ENCODE results near the gene FBXW8.

Gene FBXW8

DNA sequence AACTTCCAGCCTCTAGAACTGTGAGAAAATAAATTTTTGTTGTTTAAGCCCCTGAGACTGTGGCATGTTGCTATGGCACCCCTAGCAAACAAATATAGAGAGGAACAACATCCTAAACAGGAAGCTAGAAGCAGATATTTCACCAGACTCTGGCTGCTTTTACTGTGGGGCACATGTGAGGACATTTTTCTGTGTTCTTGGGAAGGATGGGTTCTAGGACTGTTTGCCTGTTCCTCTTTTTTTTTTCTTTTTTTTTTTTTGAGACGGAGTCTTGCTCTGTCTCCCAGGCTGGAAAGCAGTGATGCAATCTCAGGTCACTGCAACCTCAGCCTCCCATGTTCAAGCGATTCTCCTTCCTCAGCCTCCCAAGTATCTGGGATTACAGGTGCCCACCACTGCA is 25.3 kb upstream of the FBXW8 start:
- DNase-seq (ENCODE audit: low read depth in 2 of 2) = no peak

DNA sequence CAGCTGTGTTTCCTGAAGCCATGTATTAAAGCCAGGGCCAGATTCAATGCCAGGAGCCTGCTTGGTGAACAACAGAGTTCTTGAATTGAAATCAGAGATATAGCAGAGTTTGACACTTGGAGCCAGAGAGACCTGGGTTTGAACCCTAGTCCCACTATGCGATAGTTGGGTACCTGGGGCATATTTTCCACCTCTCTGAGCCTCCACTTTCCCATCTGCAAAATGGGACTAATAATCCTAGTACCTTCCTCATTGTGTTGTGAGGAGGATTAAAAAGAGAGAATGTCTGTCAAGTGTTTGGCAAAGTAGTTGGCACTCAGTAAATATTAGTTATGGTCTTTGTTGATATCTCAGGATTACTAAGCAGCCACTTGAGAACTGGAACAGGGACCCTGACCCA is 23.5 kb upstream of the FBXW8 start:
- DNase-seq (ENCODE audit: low read depth in 2 of 2) = no peak

- DNase-seq (ENCODE audit: low read depth in 2 of 2) = no peak
Measured at GRCh38 chr12:116887897-116888296, 22.9 kb upstream of the FBXW8 start.

GRCh38 chr12:116890330-116890729 is 20.4 kb upstream of the FBXW8 start:
- DNase-seq (ENCODE audit: low read depth in 2 of 2) = no peak

DNA sequence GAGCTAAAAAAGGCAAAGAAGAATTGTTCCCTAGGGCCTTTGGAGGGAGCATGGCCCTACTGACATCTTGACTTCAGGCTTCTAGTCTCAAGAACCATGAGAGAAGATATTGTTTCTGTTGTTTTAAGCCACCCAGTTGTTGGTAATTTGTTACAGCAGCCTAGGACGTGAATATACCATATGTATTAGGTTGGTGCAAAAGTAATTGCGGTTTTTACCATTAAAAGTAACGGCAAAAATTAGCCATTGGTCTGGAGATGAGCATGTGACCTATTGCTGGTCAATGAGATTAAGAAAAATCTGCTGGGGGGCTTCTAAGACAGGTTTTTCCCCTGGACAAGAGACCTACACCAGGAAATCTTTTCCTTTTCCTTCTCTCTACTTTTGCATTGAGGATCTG is 19.7 kb upstream of the FBXW8 start:
- DNase-seq (ENCODE audit: low read depth in 2 of 2) = no peak

GRCh38 chr12:116892349-116893140 is 18.2 kb upstream of the FBXW8 start:
- no peak for DNase-seq (ENCODE audit: low read depth in 2 of 2)

DNA sequence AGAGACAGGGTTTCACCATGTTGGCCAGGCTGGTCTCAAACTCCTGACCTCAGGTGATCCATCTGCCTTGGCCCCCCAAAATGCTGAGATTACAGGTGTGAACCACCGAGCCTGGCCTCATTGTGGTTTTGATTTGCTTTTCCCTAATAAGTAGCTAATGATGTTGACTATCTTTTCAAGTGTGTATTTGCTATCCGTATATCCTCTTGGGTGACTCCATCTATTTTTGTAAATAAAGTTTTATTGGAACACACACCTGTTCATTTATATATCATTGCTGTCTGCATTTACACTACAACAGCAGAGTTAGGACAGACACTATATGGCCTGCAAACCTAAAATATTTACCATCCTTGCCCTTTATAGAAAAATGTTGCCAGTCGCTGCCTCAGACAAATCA is 15.8 kb upstream of the FBXW8 start:
- no peak for DNase-seq (ENCODE audit: low read depth in 2 of 2)

DNA sequence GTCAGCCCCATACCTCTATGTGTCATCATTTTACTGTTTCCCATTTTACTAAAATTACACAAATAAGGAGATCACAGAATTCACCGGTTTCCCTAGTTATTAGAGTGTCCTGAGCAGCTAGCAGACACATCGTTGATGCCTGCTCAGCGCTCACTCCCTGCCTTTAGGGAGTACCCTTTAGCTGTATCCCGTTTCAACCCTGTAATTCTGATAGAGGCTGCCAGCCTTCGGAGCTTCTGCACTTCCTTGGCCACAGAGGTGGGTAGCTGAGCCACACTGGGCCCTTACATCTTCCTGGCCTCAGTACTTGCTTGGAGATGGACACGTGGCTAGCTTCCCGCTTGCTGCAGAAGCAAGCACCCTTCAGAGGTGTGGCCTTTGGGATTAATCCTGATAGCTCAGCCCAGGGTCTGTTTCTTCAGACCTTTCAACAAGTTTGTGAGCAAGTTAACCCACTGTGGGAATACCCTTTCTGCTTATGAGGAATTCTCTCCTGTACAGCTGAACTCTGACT is 14.3 kb upstream of the FBXW8 start:
- DNase-seq (ENCODE audit: low read depth in 2 of 2) = no peak

DNA sequence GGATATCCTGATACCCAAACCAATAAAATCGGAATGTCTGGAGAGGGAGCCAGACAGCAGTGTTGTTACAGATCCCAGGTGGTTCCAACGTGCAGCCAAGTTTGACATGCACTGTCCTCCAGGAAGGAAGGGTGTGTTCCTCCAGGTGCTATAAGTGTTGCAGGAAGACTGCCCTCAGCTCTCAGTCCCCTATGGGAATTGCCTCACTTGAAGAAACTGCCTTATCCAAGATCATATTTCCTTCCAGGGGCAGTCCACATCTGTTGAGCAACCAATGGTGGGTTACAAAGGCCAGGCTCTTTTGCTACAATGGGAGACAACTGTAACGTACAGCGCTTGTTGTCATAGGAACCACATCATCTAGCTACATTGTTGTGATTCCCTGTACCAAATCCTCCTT is 13.3 kb upstream of the FBXW8 start:
- DNase-seq (ENCODE audit: low read depth in 2 of 2) = no peak

DNA sequence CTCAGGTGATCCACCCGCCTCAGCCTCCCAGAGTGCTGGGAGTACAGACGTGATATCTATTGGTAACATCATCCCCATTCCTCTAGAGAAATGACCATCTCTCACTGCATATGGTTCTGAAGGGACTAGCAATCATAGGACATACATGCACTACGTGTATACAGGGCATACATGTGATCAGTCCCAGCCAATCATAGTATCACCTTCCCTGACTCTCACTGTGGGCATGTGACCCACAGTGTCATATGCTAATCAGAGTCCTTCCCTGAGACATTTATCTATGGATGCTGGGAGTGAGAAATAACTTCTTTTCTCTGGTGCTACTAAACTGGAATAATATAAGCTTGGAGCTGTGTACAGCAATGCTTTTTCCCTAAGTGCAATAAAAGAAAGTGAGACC is 12.1 kb upstream of the FBXW8 start:
- DNase-seq (ENCODE audit: low read depth in 2 of 2) = no peak

GRCh38 chr12:116901612-116902011 is 9.1 kb upstream of the FBXW8 start:
- no peak for DNase-seq (ENCODE audit: low read depth in 2 of 2)

- DNase-seq (ENCODE audit: low read depth in 2 of 2) = no peak
Measured at GRCh38 chr12:116903818-116904217, 6.9 kb upstream of the FBXW8 start.

DNA sequence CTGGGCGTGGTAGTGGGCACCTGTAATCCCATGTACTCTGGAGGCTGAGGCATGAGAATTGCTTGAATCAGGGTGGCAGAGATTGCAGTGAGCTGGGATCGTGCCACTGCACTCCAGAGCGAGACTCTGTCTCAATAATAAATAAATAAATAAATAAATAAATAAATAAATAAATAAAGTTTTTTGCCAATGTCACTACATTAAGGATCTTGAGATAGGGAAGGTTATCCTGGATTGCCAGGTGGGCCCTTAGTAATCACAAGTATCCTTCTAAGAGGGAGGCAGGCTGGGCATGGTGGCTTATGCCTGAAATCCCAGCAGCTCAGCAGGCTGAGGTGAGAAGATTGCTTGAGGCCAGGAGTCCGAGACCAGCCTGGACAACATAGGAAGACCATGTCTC is 4.5 kb upstream of the FBXW8 start:
- DNase-seq (ENCODE audit: low read depth in 2 of 2) = no peak

- no peak for DNase-seq (ENCODE audit: low read depth in 2 of 2)
Measured at GRCh38 chr12:116910280-116910644, 488 bp upstream of the FBXW8 start.

DNA sequence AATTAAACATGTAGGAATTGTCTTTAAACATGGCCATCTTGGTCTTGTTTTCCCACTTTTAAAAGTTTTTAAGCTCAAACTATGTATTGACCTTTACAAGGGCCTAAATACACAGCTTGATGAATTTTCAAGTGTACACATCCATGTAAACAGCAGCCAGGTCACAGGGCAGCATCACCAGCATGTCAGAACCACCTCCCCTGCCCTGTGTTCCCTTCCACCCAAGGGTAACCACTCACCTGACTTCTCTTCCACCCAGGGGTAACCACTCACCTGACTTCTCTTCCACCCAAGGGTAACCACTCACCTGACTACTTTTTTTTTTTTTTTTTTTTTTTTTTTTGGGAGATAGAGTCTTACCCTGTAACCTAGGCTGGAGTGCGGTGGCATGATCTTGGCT is 4.6 kb downstream of the FBXW8 start:
- DNase-seq (ENCODE audit: low read depth in 2 of 2) = no peak

GRCh38 chr12:116916122-116916521 is 5.4 kb downstream of the FBXW8 start:
- no peak for DNase-seq (ENCODE audit: low read depth in 2 of 2)

GRCh38 chr12:116916714-116917114 is 6.0 kb downstream of the FBXW8 start:
- DNase-seq (ENCODE audit: low read depth in 2 of 2) = peak; percentile 4 to 34

- DNase-seq (ENCODE audit: low read depth in 2 of 2) = no peak
Measured at GRCh38 chr12:116918464-116918863, 7.7 kb downstream of the FBXW8 start.

DNA sequence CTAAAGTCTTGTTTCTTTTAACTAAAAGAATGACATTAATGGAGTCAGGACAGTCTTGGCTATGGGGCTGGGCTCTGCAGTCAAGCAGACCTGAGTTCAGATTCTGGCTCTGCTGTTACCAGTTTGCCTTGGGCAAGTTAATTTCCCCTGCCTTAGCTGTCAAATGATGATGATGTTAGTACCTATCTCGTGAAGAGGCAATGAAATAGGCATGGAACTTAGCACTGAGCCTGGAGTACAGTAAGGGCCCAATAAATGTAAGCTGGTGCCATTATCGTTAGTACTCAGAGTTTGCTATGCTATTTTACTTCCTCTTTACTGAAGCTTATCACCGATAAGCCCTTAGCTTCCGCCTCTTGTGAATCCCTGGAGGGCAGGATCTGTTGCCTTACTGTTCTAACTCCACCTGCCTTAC is 8.5 kb downstream of the FBXW8 start:
- DNase-seq (ENCODE audit: low read depth in 2 of 2) = no peak

- no peak for DNase-seq (ENCODE audit: low read depth in 2 of 2)
Measured at GRCh38 chr12:116919706-116920485, 9.1 kb downstream of the FBXW8 start.

DNA sequence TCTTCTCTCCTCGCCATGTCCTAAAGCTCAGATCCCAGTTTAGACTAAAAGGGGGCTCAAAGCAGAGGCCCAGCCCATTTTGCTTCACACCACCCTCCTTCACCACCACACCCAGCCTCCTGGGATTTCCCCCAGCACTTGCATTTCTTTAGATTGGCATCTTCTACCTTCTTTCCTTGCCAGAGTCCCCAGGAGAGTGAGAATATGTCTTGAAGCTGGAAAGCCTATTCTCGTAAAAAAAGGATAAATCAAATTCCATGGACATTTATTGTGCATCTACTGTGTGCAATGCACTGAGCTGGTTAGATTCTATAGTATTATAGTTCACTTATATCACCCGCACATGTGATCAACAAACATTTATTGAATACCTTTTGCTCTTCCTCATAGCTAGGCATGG is 10.2 kb downstream of the FBXW8 start:
- DNase-seq (ENCODE audit: low read depth in 2 of 2) = no peak

- no peak for DNase-seq (ENCODE audit: low read depth in 2 of 2)
Measured at GRCh38 chr12:116922194-116922897, 11.6 kb downstream of the FBXW8 start.
